ENCODE data around the gene SPINK9. TPM values are rescaled to one million over a fixed set of nuclear protein-coding genes. Genes with fewer than 3 reads are reported as not detected.

The SPINK9 gene
- total RNA-seq, 1 experiment from 2014 or later: not detected

DNA sequence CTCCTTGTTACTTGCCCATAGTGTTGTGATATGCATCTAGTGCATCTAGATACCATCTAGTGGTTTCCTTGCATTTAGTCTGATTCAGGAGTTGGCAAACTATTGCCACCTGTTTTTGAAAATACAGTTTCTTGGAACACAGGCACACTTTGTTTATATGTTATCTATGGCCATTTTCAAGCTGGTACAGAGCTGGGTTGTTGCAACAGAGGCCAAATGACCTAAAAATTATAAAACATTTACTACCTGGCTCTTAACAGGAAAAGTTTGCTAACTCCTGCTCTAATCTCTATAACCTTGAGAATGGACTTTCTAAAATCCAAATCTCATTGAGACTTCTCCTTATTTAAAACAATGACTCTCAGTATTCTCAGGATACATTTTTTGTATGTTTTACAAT is 29.0 kb downstream of the SPINK9 start:
- DNase-seq (ENCODE audit: low spot score): no peak

DNA sequence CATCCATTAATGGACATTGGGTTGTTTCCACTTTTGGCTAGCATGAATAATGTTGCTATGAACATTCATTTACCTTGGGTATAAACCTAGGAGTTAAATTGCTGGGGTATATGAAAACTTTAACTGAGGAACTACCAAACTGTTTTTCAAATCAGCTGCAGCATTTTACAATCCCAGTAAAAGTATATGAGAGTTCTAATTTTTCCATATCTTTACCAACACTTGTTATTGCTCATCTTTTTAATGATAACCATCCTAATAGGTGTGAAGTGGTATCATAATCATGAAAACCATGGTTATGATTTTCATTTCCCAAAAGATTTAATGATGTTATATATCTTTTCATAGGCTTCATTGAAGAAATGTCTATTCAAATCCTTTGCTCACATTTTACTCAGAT is 32.9 kb downstream of the SPINK9 start:
- no peak for DNase-seq (ENCODE audit: low spot score)

GRCh38 chr5:148372166-148372725 is 36.9 kb downstream of the SPINK9 start:
- no peak for DNase-seq (ENCODE audit: low spot score)

GRCh38 chr5:148372893-148373292 is 37.5 kb downstream of the SPINK9 start:
- no peak for DNase-seq (ENCODE audit: low spot score)

DNA sequence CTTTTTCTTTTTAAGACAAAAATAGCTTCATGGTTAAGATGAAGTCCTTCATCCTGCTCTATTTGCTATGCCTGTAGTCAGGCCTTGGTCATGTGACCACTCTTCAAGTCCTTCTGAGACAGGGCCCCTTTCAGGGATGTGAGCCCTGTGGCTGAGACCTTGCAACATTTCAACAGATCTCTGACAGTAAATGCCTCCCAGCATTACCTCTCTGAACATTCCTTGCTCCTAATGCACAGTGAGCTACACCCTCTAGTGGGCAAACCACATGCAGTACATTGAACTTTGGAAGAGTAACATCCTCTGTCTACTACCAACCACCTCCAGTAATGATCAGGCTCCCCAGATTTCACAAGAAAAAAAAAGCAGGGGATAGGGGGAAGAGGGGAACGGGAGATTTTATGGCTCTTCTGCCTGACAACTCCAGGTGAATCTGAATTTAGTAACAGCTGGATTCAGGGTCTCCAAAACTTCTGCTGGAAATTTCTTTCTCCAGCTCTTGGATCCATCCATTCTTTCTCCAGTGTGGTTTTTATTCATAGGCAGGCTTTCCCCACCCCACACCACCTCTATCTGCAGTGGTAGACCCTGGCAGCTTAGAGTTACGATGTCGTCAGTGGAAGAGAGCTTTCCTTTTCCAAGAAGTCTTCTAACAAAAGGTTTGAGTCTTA is 39.5 kb downstream of the SPINK9 start:
- peak; percentile 76 for DNase-seq (ENCODE audit: low spot score)

GRCh38 chr5:148376198-148376597 is 40.8 kb downstream of the SPINK9 start:
- no peak for DNase-seq (ENCODE audit: low spot score)

- DNase-seq (ENCODE audit: low spot score): no peak
These were observed 43.3 kb downstream of the SPINK9 start for GRCh38 chr5:148378670-148379069.

DNA sequence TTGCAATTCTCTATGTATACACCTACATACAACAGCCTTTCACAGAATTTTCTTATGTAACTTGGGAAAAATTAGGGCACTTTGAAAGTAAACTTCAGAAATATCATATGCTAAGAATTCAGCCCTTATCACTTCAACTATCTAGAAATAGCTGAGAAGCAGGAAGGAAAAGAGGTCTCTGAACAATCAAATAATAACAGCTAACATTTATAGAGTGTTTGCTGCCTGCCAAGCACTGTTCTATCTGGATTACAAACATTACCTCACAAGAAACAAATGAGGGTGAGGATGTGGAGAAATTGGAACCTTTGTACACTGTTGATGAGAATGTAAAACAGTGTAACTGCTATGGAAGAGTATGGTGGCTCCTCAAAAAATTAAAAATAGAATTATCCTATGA is 44.0 kb downstream of the SPINK9 start:
- DNase-seq (ENCODE audit: low spot score): no peak

DNA sequence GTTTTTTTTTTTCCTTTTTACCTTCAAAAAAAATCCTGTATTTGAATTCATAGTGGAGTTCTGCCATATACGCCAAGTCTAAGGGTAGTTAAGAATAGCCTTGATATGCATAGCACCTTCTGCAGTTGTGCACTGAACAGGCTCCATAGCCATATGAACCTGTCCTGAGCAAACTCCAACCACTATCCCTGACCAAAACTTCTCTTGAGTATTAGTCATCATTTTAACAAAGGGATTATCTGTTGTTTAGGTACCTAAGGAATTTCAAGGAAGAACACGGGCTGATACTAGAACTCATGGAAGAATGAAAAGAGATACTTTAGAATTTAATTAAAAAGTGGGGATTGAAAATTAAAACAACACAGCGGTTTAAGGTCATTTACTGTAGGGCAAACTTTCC is 46.5 kb downstream of the SPINK9 start:
- no peak for DNase-seq (ENCODE audit: low spot score)

- DNase-seq (ENCODE audit: low spot score): no peak
These were observed 47.6 kb downstream of the SPINK9 start for GRCh38 chr5:148382961-148383360.

- peak; percentile 97 for DNase-seq (ENCODE audit: low spot score)
These were observed 48.4 kb downstream of the SPINK9 start, which contains the start of gene FBXO38 for GRCh38 chr5:148383564-148384379. Gene FBXO38, plus strand, starts transcription at chr5:148383958. Its CDS starts 10,819 bp downstream, at chr5:148394777.

DNA sequence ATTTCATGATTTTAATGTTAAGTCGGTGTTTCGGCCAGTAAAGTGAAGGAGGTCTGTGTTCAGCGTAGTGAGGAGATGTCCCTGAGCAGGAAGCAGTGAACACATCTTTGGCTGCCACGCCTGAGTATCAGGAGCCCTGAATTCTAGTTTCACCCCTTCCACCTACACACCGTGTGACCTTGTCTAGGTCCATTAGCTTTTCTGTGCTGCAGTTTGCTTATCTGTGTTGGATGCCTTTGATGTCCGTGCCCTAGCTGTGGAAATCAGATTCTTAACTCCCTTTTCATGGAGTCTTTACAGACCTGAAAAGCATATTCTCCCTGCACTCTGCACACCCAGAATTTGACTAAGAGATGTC is 49.0 kb downstream of the SPINK9 start:
- no peak for DNase-seq (ENCODE audit: low spot score)

- no peak for DNase-seq (ENCODE audit: low spot score)
These were observed 49.7 kb downstream of the SPINK9 start for GRCh38 chr5:148385094-148385493.

- DNase-seq (ENCODE audit: low spot score): no peak
These were observed 50.7 kb downstream of the SPINK9 start for GRCh38 chr5:148386041-148386440.

- no peak for DNase-seq (ENCODE audit: low spot score)
These were observed 52.0 kb downstream of the SPINK9 start for GRCh38 chr5:148387325-148387724.

DNA sequence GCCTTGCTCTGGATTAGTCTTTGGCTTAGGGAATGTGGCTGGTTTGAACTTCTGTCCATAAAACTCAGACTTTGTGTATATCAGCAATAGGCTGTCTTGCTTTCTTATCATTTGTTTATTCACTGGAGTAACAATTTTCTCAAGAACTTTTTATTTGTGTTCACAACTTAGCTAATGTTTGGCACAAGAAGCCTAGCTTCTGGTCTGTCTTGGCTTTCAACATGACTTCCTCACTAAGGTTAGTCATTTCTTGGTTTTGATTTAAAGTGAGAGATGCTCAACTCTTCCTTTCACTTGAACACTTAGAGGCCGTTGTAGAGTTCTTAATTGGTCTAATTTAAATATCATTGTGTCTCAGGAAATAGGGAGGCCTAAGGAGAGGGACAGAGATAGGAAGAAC is 53.3 kb downstream of the SPINK9 start:
- no peak for DNase-seq (ENCODE audit: low spot score)

Small RNA genes within 50 kb of the gene (small RNA-seq; reads per million reads assigned to genes)
- gene RF00017: not detected

Other genes starting within 250 kb of the SPINK9 start
- not detected in 2 replicates for gene SPINK14, start 167.0 kb upstream of the SPINK9 start, total RNA-seq (2014; rRNA removed; shearing (Covaris generic))
- not detected in 2 replicates for gene SPINK6, start 132.5 kb upstream of the SPINK9 start, total RNA-seq (2014; rRNA removed; shearing (Covaris generic))
- not detected in 2 replicates for gene MARCOL, start 97.0 kb upstream of the SPINK9 start, total RNA-seq (2014; rRNA removed; shearing (Covaris generic))
- not detected in 2 replicates for gene SPINK13, start 66.8 kb upstream of the SPINK9 start, total RNA-seq (2014; rRNA removed; shearing (Covaris generic))
- not detected in 2 replicates for gene SPINK7, start 23.1 kb upstream of the SPINK9 start, total RNA-seq (2014; rRNA removed; shearing (Covaris generic))
- 21.4 and 24.2 TPM in 2 replicates for gene FBXO38, start 48.4 kb downstream of the SPINK9 start, total RNA-seq (2014; rRNA removed; shearing (Covaris generic))

All from HT-29 (cell line).